NCI-H2107 (cell line): ENCODE measurements around the gene RFC4.
"Not testable (repeated sequence)": the region's sequence is repeated elsewhere in the genome, so short reads cannot be mapped to it uniquely, and the experiment has no call there.

Source experiments
- DNase-seq: peaks from one replicate; lab custom pipeline; 2025; lab: John Stamatoyannopoulos, UW

The RFC4 gene

GRCh38 chr3:186825294-186825821 is 19.1 kb upstream of the RFC4 start:
- peak; percentile 63 for DNase-seq

- DNase-seq, result peak; percentile 88
Measured at GRCh38 chr3:186824430-186825139, 18.3 kb upstream of the RFC4 start.

- DNase-seq, result no peak
Measured at GRCh38 chr3:186823386-186823785, 17.1 kb upstream of the RFC4 start.

- not testable (repeated sequence) for DNase-seq
Measured at GRCh38 chr3:186822388-186822759, 16.1 kb upstream of the RFC4 start.

GRCh38 chr3:186821429-186822387 is 15.4 kb upstream of the RFC4 start:
- DNase-seq, result peak; percentile 21

- no peak for DNase-seq
Measured at GRCh38 chr3:186818956-186819355, 12.7 kb upstream of the RFC4 start.

- no peak for DNase-seq
Measured at GRCh38 chr3:186818516-186818915, 12.2 kb upstream of the RFC4 start.

- no peak for DNase-seq
Measured at GRCh38 chr3:186815435-186815834, 9.2 kb upstream of the RFC4 start.

GRCh38 chr3:186814100-186814499 is 7.8 kb upstream of the RFC4 start:
- DNase-seq, result no peak

GRCh38 chr3:186811313-186811712 is 5.0 kb upstream of the RFC4 start:
- DNase-seq, result not testable (repeated sequence)

- DNase-seq, result no peak
Measured at GRCh38 chr3:186810336-186810996, 4.2 kb upstream of the RFC4 start.

GRCh38 chr3:186807231-186807630 is 949 bp upstream of the RFC4 start:
- no peak for DNase-seq

GRCh38 chr3:186803447-186803846 is 2.8 kb downstream of the RFC4 start:
- not testable (repeated sequence) for DNase-seq

GRCh38 chr3:186802701-186803100 is 3.6 kb downstream of the RFC4 start:
- DNase-seq, result no peak

GRCh38 chr3:186800285-186800684 is 6.0 kb downstream of the RFC4 start:
- DNase-seq, result no peak

- no peak for DNase-seq
Measured at GRCh38 chr3:186798239-186798874, 7.9 kb downstream of the RFC4 start.

GRCh38 chr3:186790261-186790981 is 15.9 kb downstream of the RFC4 start:
- no peak for DNase-seq

GRCh38 chr3:186789554-186790260 is 16.6 kb downstream of the RFC4 start:
- DNase-seq, result no peak

GRCh38 chr3:186788482-186789370 is 17.6 kb downstream of the RFC4 start:
- DNase-seq, result no peak
